ENCODE data around the gene LDB3.

DNA sequence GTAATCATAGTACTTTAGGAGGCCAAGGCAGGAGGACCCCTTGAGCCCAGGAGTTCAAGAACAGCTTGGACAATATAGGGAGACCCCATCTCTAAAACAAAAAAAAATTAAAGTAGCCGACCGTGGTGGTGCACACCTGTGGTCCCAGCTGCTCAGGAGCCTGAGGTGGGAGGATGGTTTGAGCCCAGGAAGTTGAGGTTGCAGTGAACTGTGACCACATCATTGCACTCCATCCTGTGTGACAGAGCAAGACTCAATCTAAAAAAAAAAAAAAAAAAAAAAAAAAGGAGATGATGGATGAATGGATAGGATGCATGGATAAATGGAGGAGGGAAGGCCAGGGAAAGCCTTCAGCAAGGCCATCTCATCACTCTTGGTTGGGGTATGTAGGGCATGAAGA, 54.7 kb downstream of the LDB3 start:
- no peak for TF ChIP-seq POLR2A (IDR thresholded peaks at IDR 0.05)
- TF ChIP-seq POLR2AphosphoS5 (IDR thresholded peaks at IDR 0.05) = no peak
